HEK293 (cell line): ENCODE data around the gene PPARA.

Experiments
- CTCF ChIA-PET: fragments of 350-600 bp; formaldehyde crosslinking; extraction: SDS; loops from one replicate; lab custom pipeline; 2021; ENCODE audit warnings: antibody characterized with exemption; lab: Yijun Ruan, JAX
- POLR2A ChIA-PET: fragments of 300-600 bp; formaldehyde crosslinking; extraction: SDS; loops from one replicate; lab custom pipeline; 2020; ENCODE audit warnings: antibody characterized with exemption, inconsistent platforms; lab: Yijun Ruan, JAX
- H3K27ac ChIP-seq: fragments of 200-500 bp; sonication (Bioruptor generic); 2 replicates; pipeline ENCODE4 v1.5.1; 2014; ENCODE audit warnings: low read depth, low read length, control low read depth, inconsistent platforms; ENCODE audit errors: extremely low read depth
- H3K36me3 ChIP-seq, 2 experiments: fragments of 200-500 bp in 1 of 2; sonication (Bioruptor generic) in 1 of 2; 1 replicate in 1 of 2; 2 replicates in 1 of 2; pipeline ENCODE4 v1.5.1; 2014 to 2017; ENCODE audit warnings: inconsistent platforms in 2 of 2, low read length in 2 of 2; ENCODE audit not compliant: control insufficient read depth in 2 of 2, insufficient read depth in 1 of 2
- H3K4me1 ChIP-seq: fragments of 200-500 bp; sonication (Bioruptor generic); 2 replicates; pipeline ENCODE4 v1.5.1; 2014; ENCODE audit warnings: mild to moderate bottlenecking, low read length, inconsistent platforms; ENCODE audit not compliant: control insufficient read depth, insufficient read depth
- H3K4me3 ChIP-seq: 2 replicates; pipeline ENCODE4 v1.5.1; 2011; ENCODE audit warnings: low read depth, mild to moderate bottlenecking, control low read depth, low read length, moderate library complexity
- H3K9me3 ChIP-seq: fragments of 200-500 bp; sonication (Bioruptor generic); 2 replicates; pipeline ENCODE4 v1.5.1; 2014; ENCODE audit warnings: low read depth, low read length, inconsistent platforms; ENCODE audit not compliant: control insufficient read depth, insufficient read depth
- ELK4 ChIP-seq: IDR thresholded peaks from 2 replicates; pipeline ENCODE4 v1.6.1; 2011; ENCODE audit warnings: mild to moderate bottlenecking, low read depth, low read length, borderline replicate concordance
- FEZF1 ChIP-seq: fragments of 450-650 bp; formaldehyde crosslinking; IDR thresholded peaks from 2 replicates; pipeline ENCODE4 v1.5.1; 2016; ENCODE audit warnings: missing biosample characterization, missing genetic modification characterization
- HOXC10 ChIP-seq: sonication (generic); formaldehyde crosslinking; IDR thresholded peaks from 2 replicates; pipeline ENCODE4 v1.8.1; 2023; ENCODE audit warnings: mild to moderate bottlenecking, missing genetic modification reagents
- ZBTB17 ChIP-seq: fragments of 450-650 bp; formaldehyde crosslinking; IDR thresholded peaks from 2 replicates; pipeline ENCODE4 v1.5.1; 2016; ENCODE audit warnings: missing biosample characterization, missing genetic modification characterization
- ZBTB21 ChIP-seq: fragments of 450-650 bp; formaldehyde crosslinking; IDR thresholded peaks from 2 replicates; pipeline ENCODE4 v1.5.1; 2017; ENCODE audit warnings: missing biosample characterization, missing genetic modification characterization
- ZFP69B ChIP-seq: fragments of 450-650 bp; formaldehyde crosslinking; IDR thresholded peaks from 2 replicates; pipeline ENCODE4 v1.5.1; 2016; ENCODE audit warnings: missing biosample characterization, missing genetic modification characterization
- ZNF138 ChIP-seq: fragments of 450-650 bp; formaldehyde crosslinking; IDR thresholded peaks from 2 replicates; pipeline ENCODE4 v1.5.1; 2016; ENCODE audit warnings: missing biosample characterization, missing genetic modification characterization, borderline replicate concordance
- ZNF18 ChIP-seq: fragments of 450-650 bp; formaldehyde crosslinking; IDR thresholded peaks from 2 replicates; pipeline ENCODE4 v1.5.1; 2016; ENCODE audit warnings: missing biosample characterization, missing genetic modification characterization
- ZNF23 ChIP-seq: fragments of 450-650 bp; formaldehyde crosslinking; IDR thresholded peaks from 2 replicates; pipeline ENCODE4 v1.5.1; 2016; ENCODE audit warnings: missing biosample characterization, missing genetic modification characterization, borderline replicate concordance
- ZNF239 ChIP-seq: fragments of 450-650 bp; formaldehyde crosslinking; IDR thresholded peaks from 2 replicates; pipeline ENCODE4 v1.5.1; 2016; ENCODE audit warnings: missing biosample characterization, missing genetic modification characterization
- ZNF311 ChIP-seq: fragments of 450-650 bp; formaldehyde crosslinking; IDR thresholded peaks from 2 replicates; pipeline ENCODE4 v1.5.1; 2017; ENCODE audit warnings: missing biosample characterization, missing genetic modification characterization, borderline replicate concordance
- ZNF324 ChIP-seq: fragments of 450-650 bp; formaldehyde crosslinking; IDR thresholded peaks from 2 replicates; pipeline ENCODE4 v1.5.1; 2016; ENCODE audit warnings: missing biosample characterization, missing genetic modification characterization
- ZNF37A ChIP-seq: fragments of 450-650 bp; IDR thresholded peaks from 2 replicates; pipeline ENCODE4 v1.5.1; 2018; ENCODE audit warnings: missing biosample characterization, missing genetic modification characterization
- ZNF473 ChIP-seq: fragments of 450-650 bp; formaldehyde crosslinking; IDR thresholded peaks from 2 replicates; pipeline ENCODE4 v1.5.1; 2017; ENCODE audit warnings: missing biosample characterization, missing genetic modification characterization
- ZNF501 ChIP-seq: fragments of 450-650 bp; formaldehyde crosslinking; IDR thresholded peaks from 2 replicates; pipeline ENCODE4 v1.5.1; 2016; ENCODE audit warnings: missing biosample characterization, missing genetic modification characterization
- ZNF548 ChIP-seq: fragments of 450-650 bp; formaldehyde crosslinking; IDR thresholded peaks from 2 replicates; pipeline ENCODE4 v1.5.1; 2016; ENCODE audit warnings: missing biosample characterization, missing genetic modification characterization
- ZNF624 ChIP-seq: fragments of 450-650 bp; formaldehyde crosslinking; IDR thresholded peaks from 2 replicates; pipeline ENCODE4 v1.5.1; 2017; ENCODE audit warnings: missing biosample characterization, missing genetic modification characterization
- ZNF626 ChIP-seq: fragments of 450-650 bp; sonication (Bioruptor Pico); formaldehyde crosslinking; IDR thresholded peaks from 2 replicates; pipeline ENCODE4 v1.5.1; 2018; ENCODE audit warnings: missing biosample characterization, missing genetic modification characterization, inconsistent platforms
- ZNF639 ChIP-seq: fragments of 450-650 bp; formaldehyde crosslinking; IDR thresholded peaks from 2 replicates; pipeline ENCODE4 v1.5.1; 2016; ENCODE audit warnings: missing biosample characterization, missing genetic modification characterization
- ZNF645 ChIP-seq: fragments of 450-650 bp; formaldehyde crosslinking; IDR thresholded peaks from 2 replicates; pipeline ENCODE4; 2016; ENCODE audit warnings: missing biosample characterization, missing genetic modification characterization
- ZNF654 ChIP-seq: fragments of 450-650 bp; formaldehyde crosslinking; IDR thresholded peaks from 2 replicates; pipeline ENCODE4 v1.5.1; 2016; ENCODE audit warnings: low read depth, missing biosample characterization, missing genetic modification characterization
- ZNF692 ChIP-seq: fragments of 450-650 bp; formaldehyde crosslinking; IDR thresholded peaks from 2 replicates; pipeline ENCODE4 v1.5.1; 2016; ENCODE audit warnings: missing biosample characterization, missing genetic modification characterization
- ZNF768 ChIP-seq: fragments of 450-650 bp; formaldehyde crosslinking; IDR thresholded peaks from 2 replicates; pipeline ENCODE4 v1.5.1; 2018; ENCODE audit warnings: missing biosample characterization, mild to moderate bottlenecking, missing genetic modification characterization
- ZNF777 ChIP-seq: fragments of 450-650 bp; formaldehyde crosslinking; IDR thresholded peaks from 2 replicates; pipeline ENCODE4 v1.5.1; 2017; ENCODE audit warnings: missing biosample characterization, missing genetic modification characterization, borderline replicate concordance
- ZSCAN18 ChIP-seq: fragments of 450-650 bp; formaldehyde crosslinking; IDR thresholded peaks from 2 replicates; pipeline ENCODE4 v1.5.1; 2016; ENCODE audit warnings: missing biosample characterization, missing genetic modification characterization
- ZXDB ChIP-seq: fragments of 450-650 bp; formaldehyde crosslinking; IDR thresholded peaks from 2 replicates; pipeline ENCODE4 v1.5.1; 2016; ENCODE audit warnings: missing biosample characterization, missing genetic modification characterization

The PPARA gene

GRCh38 chr22:46103181-46103580 is 47.1 kb upstream of the PPARA start:
- ChIA-PET CTCF (no interaction called here), POLR2A (no interaction called here)
- H3K4me1 ChIP-seq = no peaks in the 10 kb centered on the region

GRCh38 chr22:46103664-46104063 is 46.7 kb upstream of the PPARA start:
- TF ChIP-seq ZNF239 (tag by site-specific recombination) (no peak), ZBTB17 (tag by site-specific recombination) (no peak), ELK4 (no peak), ZFP69B (tag by site-specific recombination) (0 out of 2 replicates have a peak, but pooled peaks have one; percentile 63), ZNF692 (tag by site-specific recombination) (peak; percentile 58; the same call in 1 of the 2 replicates), ZNF548 (no peak), ZNF473 (tag by site-specific recombination) (no peak), ZNF311 (tag by site-specific recombination) (no peak), HOXC10 (no peak), ZSCAN18 (tag by site-specific recombination) (no peak), ZNF138 (no peak), ZNF645 (tag by site-specific recombination) (no peak), ZNF624 (no peak)
- TF ChIP-seq, all 188 proteins: peak for 2
- no peak overlapping the region for H3K4me3 ChIP-seq
- H3K9me3 ChIP-seq = no peaks in the 10 kb centered on the region
- H3K27ac ChIP-seq = no peak overlapping the region
- H3K4me1 ChIP-seq = no peaks in the 10 kb centered on the region
- POLR2A ChIA-PET = no interaction called here
- CTCF ChIA-PET = interaction anchor here (1.3 kb wide), 1 partner anchor 97 kb away, joined by 4 read pairs; no protein-coding TSS in a partner anchor
- H3K36me3 ChIP-seq = peaks cover 0 to 29% of the 10 kb centered on the region in 2 experiments; a peak in 2 of 3 replicates

More at GRCh38 chr22:46103181-46103580, 47.1 kb upstream of the PPARA start:
- no peak for TF ChIP-seq ZNF768 (tag by site-specific recombination)
- TF ChIP-seq HOXC10 = no peak
- no peak for TF ChIP-seq ZNF777 (tag by site-specific recombination)
- TF ChIP-seq ZNF23 (tag by site-specific recombination) = no peak
- TF ChIP-seq ZXDB (tag by site-specific recombination) = no peak
- no peak for TF ChIP-seq ZNF501
- TF ChIP-seq ZNF639 = no peak
- TF ChIP-seq ZNF654 (tag by site-specific recombination) = no peak
- TF ChIP-seq ZNF626 (tag by site-specific recombination) = no peak
- TF ChIP-seq ZNF18 (tag by site-specific recombination) = no peak; the same call in 1 of the 2 replicates
- TF ChIP-seq ZNF37A (tag by site-specific recombination) = no peak
- no peak for TF ChIP-seq ZNF324 (tag by site-specific recombination)
- TF ChIP-seq FEZF1 = no peak
- TF ChIP-seq ZBTB21 (tag by site-specific recombination) = no peak
- H3K4me3 ChIP-seq = no peak overlapping the region
- 0 out of 2 replicates have a peak overlapping the region, but pooled peaks have one; percentile 31 for H3K27ac ChIP-seq
- peaks cover 0 to 33% of the 10 kb centered on the region in 2 experiments; a peak in 2 of 3 replicates for H3K36me3 ChIP-seq
- no peaks in the 10 kb centered on the region for H3K9me3 ChIP-seq
